ENCODE measurements around the gene OSBPL5.

DNA sequence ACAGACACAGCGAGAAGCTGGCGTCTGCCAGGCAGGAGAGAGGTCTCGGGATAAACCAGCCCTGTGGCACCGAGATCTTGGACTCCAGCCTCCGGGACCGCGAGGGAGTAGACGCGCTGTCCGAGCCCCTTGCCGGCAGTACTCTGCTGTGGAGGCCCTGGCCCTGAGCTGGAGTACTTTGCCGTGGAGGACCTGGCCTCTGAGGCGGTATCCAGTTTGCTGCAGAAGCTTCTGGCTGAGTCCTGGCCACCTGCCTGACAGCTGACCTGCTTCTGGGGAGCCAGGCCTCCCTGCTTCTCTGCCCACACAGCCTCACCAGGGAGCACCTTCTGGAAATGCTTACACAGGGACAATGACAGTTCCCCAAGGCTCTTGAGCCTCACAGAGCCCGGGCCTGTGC is 76.3 kb downstream of the OSBPL5 start:
- TF ChIP-seq FOXK2 (IDR thresholded peaks at IDR 0.05), result no peak
- no peak for TF ChIP-seq SUZ12 (IDR thresholded peaks at IDR 0.05)
- TF ChIP-seq HDGF (IDR thresholded peaks at IDR 0.05; ENCODE audit: borderline replicate concordance), result no peak
